ENCODE measurements around the gene PRF1. TPM values are rescaled to one million over a fixed set of nuclear protein-coding genes. Genes with fewer than 3 reads are reported as not detected.

The PRF1 gene
- total and polyA plus RNA-seq, 2 experiments from 2014 or later: 0.13 TPM; not detected in 1

GRCh38 chr10:70571636-70572439 is 30.7 kb downstream of the PRF1 start:
- no peak overlapping the region for H3K27ac ChIP-seq (ENCODE audit: low read depth)
- ATAC-seq (no peak), DNase-seq (ENCODE audit: low spot score) (no peak)
- peaks cover 4% of the 10 kb centered on the region; the same call in 1 of the 3 replicates for H3K36me3 Mint-ChIP-seq (ENCODE audit: low read depth)
- H3K4me3 ChIP-seq: no peak overlapping the region
- H3K4me3 Mint-ChIP-seq: no peak overlapping the region
- no peaks in the 10 kb centered on the region for H3F3A ChIP-seq (replicated peaks; ENCODE audit: low read depth)
- H4K20me1 ChIP-seq (replicated peaks; ENCODE audit: insufficient read depth): no peaks in the 10 kb centered on the region
- no peaks in the 10 kb centered on the region for H3K79me2 ChIP-seq (replicated peaks; ENCODE audit: insufficient read depth)
- no peak overlapping the region for H3K4me2 ChIP-seq
- no peaks in the 10 kb centered on the region for H3K27me3 ChIP-seq (ENCODE audit: insufficient read depth)
- H3K4me1 ChIP-seq (ENCODE audit: insufficient read depth): no peaks in the 10 kb centered on the region
- no peak overlapping the region; the same call in 1 of the 2 replicates for H3K27ac Mint-ChIP-seq
- no peak overlapping the region for H2AFZ ChIP-seq
- no peak for TF ChIP-seq EZH2 (IDR thresholded peaks at IDR 0.05; ENCODE audit: low read depth, unreplicated experiment)
- TF ChIP-seq ZNF114 (CRISPR knock-in tag; IDR thresholded peaks at IDR 0.05): no peak
- TF ChIP-seq POLR2AphosphoS5 (IDR thresholded peaks at IDR 0.05; ENCODE audit: low read depth): no peak
- TF ChIP-seq STAT1 (IDR thresholded peaks at IDR 0.05; ENCODE audit: unreplicated experiment): no peak
- no peak for TF ChIP-seq EZH2phosphoT487 (IDR thresholded peaks at IDR 0.05; ENCODE audit: unreplicated experiment)
- no peak for TF ChIP-seq JUNB (IDR thresholded peaks at IDR 0.05; ENCODE audit: unreplicated experiment)
- no peak for TF ChIP-seq ZNF331 (CRISPR knock-in tag; IDR thresholded peaks at IDR 0.05; ENCODE audit: low read depth)
- TF ChIP-seq, protein P1, sequence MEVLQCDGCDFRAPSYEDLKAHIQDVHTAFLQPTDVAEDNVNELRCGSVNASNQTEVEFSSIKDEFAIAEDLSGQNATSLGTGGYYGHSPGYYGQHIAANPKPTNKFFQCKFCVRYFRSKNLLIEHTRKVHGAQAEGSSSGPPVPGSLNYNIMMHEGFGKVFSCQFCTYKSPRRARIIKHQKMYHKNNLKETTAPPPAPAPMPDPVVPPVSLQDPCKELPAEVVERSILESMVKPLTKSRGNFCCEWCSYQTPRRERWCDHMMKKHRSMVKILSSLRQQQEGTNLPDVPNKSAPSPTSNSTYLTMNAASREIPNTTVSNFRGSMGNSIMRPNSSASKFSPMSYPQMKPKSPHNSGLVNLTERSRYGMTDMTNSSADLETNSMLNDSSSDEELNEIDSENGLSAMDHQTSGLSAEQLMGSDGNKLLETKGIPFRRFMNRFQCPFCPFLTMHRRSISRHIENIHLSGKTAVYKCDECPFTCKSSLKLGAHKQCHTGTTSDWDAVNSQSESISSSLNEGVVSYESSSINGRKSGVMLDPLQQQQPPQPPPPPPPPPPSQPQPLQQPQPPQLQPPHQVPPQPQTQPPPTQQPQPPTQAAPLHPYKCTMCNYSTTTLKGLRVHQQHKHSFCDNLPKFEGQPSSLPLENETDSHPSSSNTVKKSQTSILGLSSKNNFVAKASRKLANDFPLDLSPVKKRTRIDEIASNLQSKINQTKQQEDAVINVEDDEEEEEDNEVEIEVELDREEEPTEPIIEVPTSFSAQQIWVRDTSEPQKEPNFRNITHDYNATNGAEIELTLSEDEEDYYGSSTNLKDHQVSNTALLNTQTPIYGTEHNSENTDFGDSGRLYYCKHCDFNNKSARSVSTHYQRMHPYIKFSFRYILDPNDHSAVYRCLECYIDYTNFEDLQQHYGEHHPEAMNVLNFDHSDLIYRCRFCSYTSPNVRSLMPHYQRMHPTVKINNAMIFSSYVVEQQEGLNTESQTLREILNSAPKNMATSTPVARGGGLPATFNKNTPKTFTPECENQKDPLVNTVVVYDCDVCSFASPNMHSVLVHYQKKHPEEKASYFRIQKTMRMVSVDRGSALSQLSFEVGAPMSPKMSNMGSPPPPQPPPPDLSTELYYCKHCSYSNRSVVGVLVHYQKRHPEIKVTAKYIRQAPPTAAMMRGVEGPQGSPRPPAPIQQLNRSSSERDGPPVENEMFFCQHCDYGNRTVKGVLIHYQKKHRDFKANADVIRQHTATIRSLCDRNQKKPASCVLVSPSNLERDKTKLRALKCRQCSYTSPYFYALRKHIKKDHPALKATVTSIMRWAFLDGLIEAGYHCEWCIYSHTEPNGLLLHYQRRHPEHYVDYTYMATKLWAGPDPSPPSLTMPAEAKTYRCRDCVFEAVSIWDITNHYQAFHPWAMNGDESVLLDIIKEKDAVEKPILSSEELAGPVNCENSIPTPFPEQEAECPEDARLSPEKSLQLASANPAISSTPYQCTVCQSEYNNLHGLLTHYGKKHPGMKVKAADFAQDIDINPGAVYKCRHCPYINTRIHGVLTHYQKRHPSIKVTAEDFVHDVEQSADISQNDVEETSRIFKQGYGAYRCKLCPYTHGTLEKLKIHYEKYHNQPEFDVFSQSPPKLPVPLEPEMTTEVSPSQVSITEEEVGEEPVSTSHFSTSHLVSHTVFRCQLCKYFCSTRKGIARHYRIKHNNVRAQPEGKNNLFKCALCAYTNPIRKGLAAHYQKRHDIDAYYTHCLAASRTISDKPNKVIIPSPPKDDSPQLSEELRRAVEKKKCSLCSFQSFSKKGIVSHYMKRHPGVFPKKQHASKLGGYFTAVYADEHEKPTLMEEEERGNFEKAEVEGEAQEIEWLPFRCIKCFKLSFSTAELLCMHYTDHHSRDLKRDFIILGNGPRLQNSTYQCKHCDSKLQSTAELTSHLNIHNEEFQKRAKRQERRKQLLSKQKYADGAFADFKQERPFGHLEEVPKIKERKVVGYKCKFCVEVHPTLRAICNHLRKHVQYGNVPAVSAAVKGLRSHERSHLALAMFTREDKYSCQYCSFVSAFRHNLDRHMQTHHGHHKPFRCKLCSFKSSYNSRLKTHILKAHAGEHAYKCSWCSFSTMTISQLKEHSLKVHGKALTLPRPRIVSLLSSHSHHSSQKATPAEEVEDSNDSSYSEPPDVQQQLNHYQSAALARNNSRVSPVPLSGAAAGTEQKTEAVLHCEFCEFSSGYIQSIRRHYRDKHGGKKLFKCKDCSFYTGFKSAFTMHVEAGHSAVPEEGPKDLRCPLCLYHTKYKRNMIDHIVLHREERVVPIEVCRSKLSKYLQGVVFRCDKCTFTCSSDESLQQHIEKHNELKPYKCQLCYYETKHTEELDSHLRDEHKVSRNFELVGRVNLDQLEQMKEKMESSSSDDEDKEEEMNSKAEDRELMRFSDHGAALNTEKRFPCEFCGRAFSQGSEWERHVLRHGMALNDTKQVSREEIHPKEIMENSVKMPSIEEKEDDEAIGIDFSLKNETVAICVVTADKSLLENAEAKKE (CRISPR knock-in tag; IDR thresholded peaks at IDR 0.05): no peak
- TF ChIP-seq NANOG (IDR thresholded peaks at IDR 0.05; ENCODE audit: borderline replicate concordance): no peak
- TF ChIP-seq, protein P2, sequence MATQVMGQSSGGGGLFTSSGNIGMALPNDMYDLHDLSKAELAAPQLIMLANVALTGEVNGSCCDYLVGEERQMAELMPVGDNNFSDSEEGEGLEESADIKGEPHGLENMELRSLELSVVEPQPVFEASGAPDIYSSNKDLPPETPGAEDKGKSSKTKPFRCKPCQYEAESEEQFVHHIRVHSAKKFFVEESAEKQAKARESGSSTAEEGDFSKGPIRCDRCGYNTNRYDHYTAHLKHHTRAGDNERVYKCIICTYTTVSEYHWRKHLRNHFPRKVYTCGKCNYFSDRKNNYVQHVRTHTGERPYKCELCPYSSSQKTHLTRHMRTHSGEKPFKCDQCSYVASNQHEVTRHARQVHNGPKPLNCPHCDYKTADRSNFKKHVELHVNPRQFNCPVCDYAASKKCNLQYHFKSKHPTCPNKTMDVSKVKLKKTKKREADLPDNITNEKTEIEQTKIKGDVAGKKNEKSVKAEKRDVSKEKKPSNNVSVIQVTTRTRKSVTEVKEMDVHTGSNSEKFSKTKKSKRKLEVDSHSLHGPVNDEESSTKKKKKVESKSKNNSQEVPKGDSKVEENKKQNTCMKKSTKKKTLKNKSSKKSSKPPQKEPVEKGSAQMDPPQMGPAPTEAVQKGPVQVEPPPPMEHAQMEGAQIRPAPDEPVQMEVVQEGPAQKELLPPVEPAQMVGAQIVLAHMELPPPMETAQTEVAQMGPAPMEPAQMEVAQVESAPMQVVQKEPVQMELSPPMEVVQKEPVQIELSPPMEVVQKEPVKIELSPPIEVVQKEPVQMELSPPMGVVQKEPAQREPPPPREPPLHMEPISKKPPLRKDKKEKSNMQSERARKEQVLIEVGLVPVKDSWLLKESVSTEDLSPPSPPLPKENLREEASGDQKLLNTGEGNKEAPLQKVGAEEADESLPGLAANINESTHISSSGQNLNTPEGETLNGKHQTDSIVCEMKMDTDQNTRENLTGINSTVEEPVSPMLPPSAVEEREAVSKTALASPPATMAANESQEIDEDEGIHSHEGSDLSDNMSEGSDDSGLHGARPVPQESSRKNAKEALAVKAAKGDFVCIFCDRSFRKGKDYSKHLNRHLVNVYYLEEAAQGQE (IDR thresholded peaks at IDR 0.05; ENCODE audit: unreplicated experiment): no peak
- TF ChIP-seq, protein P3, sequence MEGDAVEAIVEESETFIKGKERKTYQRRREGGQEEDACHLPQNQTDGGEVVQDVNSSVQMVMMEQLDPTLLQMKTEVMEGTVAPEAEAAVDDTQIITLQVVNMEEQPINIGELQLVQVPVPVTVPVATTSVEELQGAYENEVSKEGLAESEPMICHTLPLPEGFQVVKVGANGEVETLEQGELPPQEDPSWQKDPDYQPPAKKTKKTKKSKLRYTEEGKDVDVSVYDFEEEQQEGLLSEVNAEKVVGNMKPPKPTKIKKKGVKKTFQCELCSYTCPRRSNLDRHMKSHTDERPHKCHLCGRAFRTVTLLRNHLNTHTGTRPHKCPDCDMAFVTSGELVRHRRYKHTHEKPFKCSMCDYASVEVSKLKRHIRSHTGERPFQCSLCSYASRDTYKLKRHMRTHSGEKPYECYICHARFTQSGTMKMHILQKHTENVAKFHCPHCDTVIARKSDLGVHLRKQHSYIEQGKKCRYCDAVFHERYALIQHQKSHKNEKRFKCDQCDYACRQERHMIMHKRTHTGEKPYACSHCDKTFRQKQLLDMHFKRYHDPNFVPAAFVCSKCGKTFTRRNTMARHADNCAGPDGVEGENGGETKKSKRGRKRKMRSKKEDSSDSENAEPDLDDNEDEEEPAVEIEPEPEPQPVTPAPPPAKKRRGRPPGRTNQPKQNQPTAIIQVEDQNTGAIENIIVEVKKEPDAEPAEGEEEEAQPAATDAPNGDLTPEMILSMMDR (conservative IDR thresholded peaks at IDR 0.05; ENCODE audit: low read depth in 2 of 2): no peak
- TF ChIP-seq CREB1 (CRISPR knock-in tag; IDR thresholded peaks at IDR 0.05; ENCODE audit: low read depth): no peak
- TF ChIP-seq, protein P4, sequence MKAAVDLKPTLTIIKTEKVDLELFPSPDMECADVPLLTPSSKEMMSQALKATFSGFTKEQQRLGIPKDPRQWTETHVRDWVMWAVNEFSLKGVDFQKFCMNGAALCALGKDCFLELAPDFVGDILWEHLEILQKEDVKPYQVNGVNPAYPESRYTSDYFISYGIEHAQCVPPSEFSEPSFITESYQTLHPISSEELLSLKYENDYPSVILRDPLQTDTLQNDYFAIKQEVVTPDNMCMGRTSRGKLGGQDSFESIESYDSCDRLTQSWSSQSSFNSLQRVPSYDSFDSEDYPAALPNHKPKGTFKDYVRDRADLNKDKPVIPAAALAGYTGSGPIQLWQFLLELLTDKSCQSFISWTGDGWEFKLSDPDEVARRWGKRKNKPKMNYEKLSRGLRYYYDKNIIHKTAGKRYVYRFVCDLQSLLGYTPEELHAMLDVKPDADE (IDR thresholded peaks at IDR 0.05): no peak
- no peaks in the 10 kb centered on the region for H3K4me1 Mint-ChIP-seq
- no peaks in the 10 kb centered on the region for H3K9me3 Mint-ChIP-seq
- peaks cover 9% of the 10 kb centered on the region for H3K27me3 Mint-ChIP-seq (ENCODE audit: insufficient read depth, low read depth, poor library complexity)
- no peaks in the 10 kb centered on the region for H3K9me2 ChIP-seq (ENCODE audit: insufficient read depth)
- H3K36me3 ChIP-seq (ENCODE audit: insufficient read depth): no peaks in the 10 kb centered on the region
